IPS-18a (cell line): Measurements from ENCODE around the gene MITD1.
"Not testable (repeated sequence)": the region's sequence is repeated elsewhere in the genome, so short reads cannot be mapped to it uniquely, and the experiment has no call there.

ENCODE experiments used
- H3K27ac ChIP-seq: one replicate; pipeline ENCODE4 v1.5.1; 2013; ENCODE audit warnings: low read length
- H3K27me3 ChIP-seq: one replicate; pipeline ENCODE4 v1.6.1; 2013; ENCODE audit warnings: mild to moderate bottlenecking, low read length; ENCODE audit not compliant: control insufficient read depth, insufficient read depth
- H3K36me3 ChIP-seq: one replicate; pipeline ENCODE4 v1.6.1; 2013; ENCODE audit warnings: low read depth, low read length; ENCODE audit not compliant: control insufficient read depth
- H3K4me1 ChIP-seq: one replicate; pipeline ENCODE4 v1.6.1; 2013; ENCODE audit warnings: low read depth, low read length; ENCODE audit not compliant: control insufficient read depth
- H3K4me3 ChIP-seq: one replicate; pipeline ENCODE4 v1.5.1; 2013; ENCODE audit warnings: low read length
- H3K9ac ChIP-seq: one replicate; pipeline ENCODE4 v1.6.1; 2013; ENCODE audit warnings: mild to moderate bottlenecking, low read length, moderate library complexity
- H3K9me3 ChIP-seq: one replicate; pipeline ENCODE4 v1.6.1; 2013; ENCODE audit warnings: low read depth, low read length; ENCODE audit not compliant: control insufficient read depth

The MITD1 gene

DNA sequence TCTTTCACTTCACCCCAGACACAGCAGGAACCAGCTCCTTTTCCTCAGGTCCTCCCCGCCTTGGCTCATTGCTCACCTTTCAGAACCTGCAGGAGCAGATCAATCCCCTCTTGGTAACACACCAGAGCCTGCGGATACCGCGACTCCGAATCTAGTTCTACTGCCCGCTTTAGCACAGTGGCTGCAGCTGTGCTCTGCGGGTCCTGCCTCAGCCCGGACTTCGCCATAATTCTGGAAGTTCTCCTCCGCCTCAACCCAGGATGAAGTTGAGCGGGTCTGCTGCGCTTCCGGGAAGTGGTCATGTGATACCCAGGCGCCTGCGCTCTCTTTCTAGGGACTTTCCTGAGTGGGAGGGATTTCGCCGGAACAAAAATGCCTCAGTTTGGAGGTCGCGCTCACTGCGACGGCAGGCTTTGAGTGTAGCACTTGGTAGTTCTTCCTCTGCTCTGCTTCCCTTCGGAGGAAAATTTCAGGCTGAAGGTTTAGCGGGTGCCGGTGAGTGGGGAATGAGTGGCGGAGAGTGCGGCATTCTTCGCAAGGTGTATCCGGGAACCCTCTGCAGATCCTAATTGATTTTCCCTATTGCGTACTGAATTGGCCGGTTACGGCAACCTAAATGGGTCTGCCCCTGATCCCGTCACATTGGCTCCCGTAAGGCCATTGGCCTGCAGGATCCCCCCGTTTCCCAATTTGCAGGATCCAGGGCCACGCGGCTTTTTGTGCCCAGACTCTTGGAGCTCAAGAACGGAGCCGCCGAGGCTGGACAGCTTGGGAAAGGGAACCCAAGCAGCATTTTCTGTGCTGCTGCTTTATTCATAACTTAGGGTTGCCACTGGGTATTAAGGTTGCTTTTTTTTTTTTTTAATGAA is at the start of gene MITD1, which contains the start of gene MRPL30:
MITD1 (minus strand) TSS at position 304 of the 869 bp plus-strand sequence; CDS start at position 227, 77 bp downstream.
MRPL30 (plus strand) TSS at position 430 of the 869 bp plus-strand sequence. CDS start 5,020 bp downstream, outside the sequence.
- H3K4me3 ChIP-seq = peak within 1 kb of the TSS; percentile 89
- H3K9ac ChIP-seq = peak within 1 kb of the TSS; percentile 94
- no peaks in the 10 kb centered on the region for H3K36me3 ChIP-seq
- peak within 1 kb of the TSS; percentile 75 for H3K27ac ChIP-seq
- no peaks in the 10 kb centered on the region for H3K27me3 ChIP-seq
- peaks cover 4% of the 10 kb centered on the region for H3K4me1 ChIP-seq
- H3K9me3 ChIP-seq = no peaks in the 10 kb centered on the region

DNA sequence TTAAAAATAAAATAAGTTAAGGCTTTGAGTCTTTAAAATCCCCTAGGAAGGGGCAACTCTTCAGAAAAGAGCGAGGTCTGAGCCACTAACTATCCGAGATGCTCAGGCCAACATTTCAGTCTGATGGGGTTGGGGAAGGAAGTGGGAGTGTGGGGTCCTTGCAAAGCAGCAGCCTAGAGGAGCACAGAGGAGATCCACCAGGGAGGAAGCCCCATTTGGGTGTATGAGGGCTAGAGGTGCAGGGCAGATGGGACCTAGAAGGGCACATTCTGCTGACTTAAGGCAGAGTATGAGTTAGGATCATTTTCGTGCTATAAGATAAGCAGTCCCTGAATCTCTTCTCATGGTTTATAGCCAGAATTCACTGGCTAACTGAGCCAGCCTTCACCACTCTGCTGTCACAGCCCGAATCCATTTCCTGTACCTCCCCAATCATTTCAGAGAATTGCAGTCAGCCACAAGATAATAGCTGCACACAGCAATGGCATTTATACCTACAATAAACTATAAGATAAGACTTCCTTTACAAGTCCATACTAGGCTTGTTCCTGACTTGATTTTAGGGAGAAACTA is 37.2 kb upstream of the MITD1 start:
- no peaks in the 10 kb centered on the region for H3K36me3 ChIP-seq
- no peak overlapping the region for H3K4me3 ChIP-seq
- no peaks in the 10 kb centered on the region for H3K4me1 ChIP-seq
- H3K9ac ChIP-seq = no peak overlapping the region
- no peaks in the 10 kb centered on the region for H3K27me3 ChIP-seq
- no peaks in the 10 kb centered on the region for H3K9me3 ChIP-seq
- H3K27ac ChIP-seq = no peak overlapping the region

DNA sequence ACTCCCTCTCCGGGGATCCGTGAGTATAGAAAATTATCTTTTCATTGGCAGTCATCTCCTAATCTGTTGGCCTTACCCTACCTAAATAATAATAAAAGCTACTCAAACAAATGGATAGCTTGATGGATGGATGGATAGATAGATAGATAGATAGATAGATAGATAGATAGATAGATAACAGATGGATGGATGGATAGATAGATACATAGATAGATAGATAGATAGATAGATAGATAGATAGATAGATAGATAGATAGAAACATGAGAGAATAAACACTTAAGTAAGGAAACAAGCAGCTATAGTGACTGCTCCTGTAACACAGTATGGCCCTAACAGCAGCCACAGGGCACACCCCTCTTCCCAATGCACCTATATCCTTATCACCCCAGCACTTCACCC is 35.2 kb upstream of the MITD1 start:
- Histone ChIP-seq H3K36me3 (no peaks in the 10 kb centered on the region), H3K9ac (no peak overlapping the region), H3K9me3 (no peaks in the 10 kb centered on the region), H3K27ac (no peak overlapping the region), H3K4me1 (no peaks in the 10 kb centered on the region), H3K4me3 (no peak overlapping the region), H3K27me3 (no peaks in the 10 kb centered on the region)

DNA sequence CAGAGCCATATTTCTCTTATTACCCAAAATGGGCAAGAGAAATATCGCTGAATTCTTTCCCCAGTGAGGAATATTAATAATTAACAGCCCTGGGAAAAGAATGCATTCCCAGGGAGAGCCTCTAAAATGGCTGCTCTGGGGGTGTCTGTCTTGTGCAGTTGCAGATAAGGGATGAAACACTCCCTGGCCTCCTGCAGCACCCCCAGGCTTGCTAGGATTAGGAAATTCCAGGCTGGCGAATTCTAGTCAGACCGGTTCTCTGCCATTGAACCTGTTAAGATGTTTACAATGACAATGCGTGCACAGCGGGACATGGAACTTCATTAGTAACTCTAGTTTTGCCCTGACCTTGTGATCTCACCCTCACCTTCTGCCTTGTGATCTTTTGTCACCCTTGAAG is 24.6 kb upstream of the MITD1 start:
- Histone ChIP-seq H3K9ac (no peak overlapping the region), H3K9me3 (peaks cover 18% of the 10 kb centered on the region), H3K4me1 (no peaks in the 10 kb centered on the region), H3K27ac (no peak overlapping the region), H3K4me3 (no peak overlapping the region), H3K27me3 (no peaks in the 10 kb centered on the region), H3K36me3 (no peaks in the 10 kb centered on the region)

DNA sequence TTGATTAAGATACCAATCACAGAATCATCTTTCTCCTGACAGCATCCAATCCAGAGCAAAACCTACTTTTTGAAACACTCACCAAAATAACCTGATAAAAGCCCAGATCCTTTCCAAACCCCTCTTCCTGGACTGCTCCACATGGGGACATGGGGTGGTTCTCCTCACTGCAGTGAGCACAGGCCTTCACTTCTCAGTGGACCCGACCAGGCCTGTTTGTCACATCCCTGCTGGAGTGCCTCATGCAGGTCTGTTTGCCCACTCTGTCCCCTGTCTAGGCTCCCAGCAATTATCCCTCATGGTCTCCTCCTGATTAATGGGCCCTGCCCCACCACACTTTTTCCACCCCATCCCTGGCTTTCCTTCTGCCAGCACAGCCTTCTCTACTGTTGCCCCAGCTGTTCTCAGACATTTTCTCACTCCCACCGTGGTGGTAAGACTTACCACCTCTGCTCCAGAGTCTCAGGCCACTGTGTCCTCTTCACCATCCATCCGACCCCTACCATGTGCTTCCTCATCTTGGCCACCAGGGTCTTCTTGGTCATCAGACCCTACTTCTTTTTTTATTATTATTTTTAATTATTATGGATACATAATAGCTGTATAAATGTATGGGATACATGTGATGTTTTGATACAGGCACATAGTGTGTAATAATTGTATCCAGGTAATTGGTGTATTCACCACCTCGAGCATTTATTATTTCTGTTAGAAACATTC is 21.3 kb upstream of the MITD1 start:
- H3K36me3 ChIP-seq = peaks cover 6% of the 10 kb centered on the region
- no peak overlapping the region for H3K9ac ChIP-seq
- no peak overlapping the region for H3K4me3 ChIP-seq
- no peak overlapping the region for H3K27ac ChIP-seq
- no peaks in the 10 kb centered on the region for H3K4me1 ChIP-seq
- H3K27me3 ChIP-seq = no peaks in the 10 kb centered on the region
- peaks cover 18% of the 10 kb centered on the region for H3K9me3 ChIP-seq

DNA sequence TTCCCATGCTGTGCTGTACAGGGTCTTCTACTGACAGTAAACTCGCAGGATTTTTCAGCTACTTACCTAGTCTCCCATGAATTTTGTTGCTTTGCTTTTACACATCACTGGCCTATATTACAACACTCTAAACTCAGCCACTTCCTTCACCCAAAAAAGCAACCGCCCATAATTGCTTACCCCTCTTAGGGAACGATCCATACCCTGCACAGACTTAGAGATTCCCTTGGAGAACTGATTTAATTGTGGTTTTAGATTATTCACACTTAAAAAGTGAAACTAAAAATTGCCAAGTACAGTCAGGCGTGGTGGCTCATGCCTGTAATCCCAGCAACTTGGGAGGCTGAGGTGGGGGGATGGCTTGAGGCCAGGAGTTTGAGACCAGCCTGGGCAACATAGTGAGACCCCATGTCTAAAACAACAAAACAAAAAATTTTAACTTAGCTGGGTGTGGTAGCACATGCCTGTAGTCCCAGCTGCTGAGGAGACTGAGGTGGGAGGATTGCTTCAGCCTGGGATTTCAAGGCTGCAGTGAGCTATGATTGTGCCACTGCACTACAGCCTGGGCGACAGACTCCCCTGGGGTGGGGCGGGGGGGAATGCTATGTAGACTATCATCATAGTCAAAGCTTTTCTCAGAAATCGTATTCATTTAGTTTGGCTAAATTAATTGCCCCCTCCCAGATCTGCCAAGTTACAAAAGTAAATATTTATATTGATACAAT is 19.4 kb upstream of the MITD1 start:
- Histone ChIP-seq H3K27ac (no peak overlapping the region), H3K36me3 (peaks cover 25% of the 10 kb centered on the region), H3K4me1 (no peaks in the 10 kb centered on the region), H3K27me3 (no peaks in the 10 kb centered on the region), H3K4me3 (no peak overlapping the region), H3K9me3 (peaks cover 13% of the 10 kb centered on the region), H3K9ac (no peak overlapping the region)

DNA sequence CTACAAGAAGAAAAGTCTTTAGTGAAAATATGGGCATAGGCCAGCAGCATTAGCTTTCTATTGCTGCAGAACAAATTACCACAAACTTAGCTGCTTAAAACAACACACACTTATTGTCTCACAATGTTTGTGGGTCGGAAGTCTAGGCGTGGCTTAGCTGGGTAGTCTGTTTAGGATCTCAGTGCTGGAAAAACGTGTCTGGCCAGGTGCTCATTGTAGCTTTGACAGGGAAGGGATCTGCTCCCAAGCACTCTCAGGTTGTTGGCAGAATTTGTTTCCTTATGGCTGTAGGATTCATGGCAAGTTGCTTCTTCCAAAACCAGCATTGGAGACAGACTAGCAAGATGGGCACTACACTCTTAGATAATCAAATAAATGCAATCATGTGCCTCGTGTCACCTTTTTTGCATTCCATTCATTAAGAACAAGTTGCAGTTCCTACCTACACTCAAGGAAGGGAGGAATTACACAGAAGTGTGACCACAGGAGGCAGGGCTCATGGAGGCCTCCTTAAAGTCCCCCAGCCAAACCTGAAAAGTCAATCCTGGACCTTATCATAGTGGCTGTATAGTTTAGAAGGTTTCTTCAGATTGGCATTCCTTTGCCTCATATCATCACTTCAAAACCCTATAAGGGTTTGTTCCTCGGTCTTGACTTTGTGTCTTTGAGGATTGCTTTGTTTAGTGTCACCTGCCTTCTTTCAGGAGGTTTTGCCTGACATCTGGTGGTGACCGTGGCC is 17.4 kb upstream of the MITD1 start:
- H3K9me3 ChIP-seq = no peaks in the 10 kb centered on the region
- no peaks in the 10 kb centered on the region for H3K27me3 ChIP-seq
- no peak overlapping the region for H3K9ac ChIP-seq
- H3K36me3 ChIP-seq = peaks cover 29% of the 10 kb centered on the region
- H3K4me1 ChIP-seq = no peaks in the 10 kb centered on the region
- no peak overlapping the region for H3K4me3 ChIP-seq
- no peak overlapping the region for H3K27ac ChIP-seq

DNA sequence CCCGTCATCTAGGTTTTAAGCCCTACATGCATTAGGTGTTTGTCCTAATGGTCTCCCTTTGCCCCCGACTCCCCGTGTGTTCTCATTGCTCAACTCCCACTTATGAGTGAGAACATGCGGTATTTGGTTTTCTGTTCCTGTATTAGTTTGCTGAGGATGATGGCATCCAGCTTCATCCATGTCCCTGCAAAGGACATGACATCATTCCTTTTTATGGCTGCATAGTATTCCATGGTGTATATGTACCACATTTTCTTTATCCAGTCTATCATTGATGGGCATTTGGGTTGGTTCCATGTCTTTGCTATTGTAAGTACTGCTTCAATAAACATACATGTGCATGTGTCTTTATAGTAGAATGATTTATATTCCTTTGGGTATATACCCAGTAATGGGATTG is 11.5 kb upstream of the MITD1 start:
- H3K4me1 ChIP-seq, H3K9me3 ChIP-seq, H3K4me3 ChIP-seq, H3K27ac ChIP-seq, H3K27me3 ChIP-seq, H3K9ac ChIP-seq: not testable (repeated sequence)
- peaks cover 53% of the 10 kb centered on the region for H3K36me3 ChIP-seq

DNA sequence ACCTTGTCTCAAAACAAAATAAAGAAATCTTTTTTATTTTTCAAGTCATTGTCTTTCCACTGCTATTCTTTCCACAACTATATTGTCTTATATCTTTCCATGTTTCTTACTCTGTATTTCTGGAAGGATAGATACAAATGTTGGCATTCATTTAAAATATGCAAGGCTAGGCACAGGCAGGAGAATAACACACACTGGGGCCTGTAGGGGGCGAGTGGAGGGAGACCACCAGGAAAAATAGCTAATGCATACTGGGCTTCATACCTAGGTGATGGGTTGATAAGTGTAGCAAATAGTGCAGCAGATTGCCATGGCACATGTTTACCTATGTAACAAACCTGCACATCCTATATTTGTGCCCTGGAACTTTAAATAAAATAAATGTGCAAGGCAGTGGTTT is 9.7 kb upstream of the MITD1 start:
- Histone ChIP-seq H3K27me3 (no peaks in the 10 kb centered on the region), H3K9me3 (no peaks in the 10 kb centered on the region), H3K27ac (no peak overlapping the region), H3K36me3 (peaks cover 40% of the 10 kb centered on the region), H3K4me3 (no peak overlapping the region), H3K9ac (no peak overlapping the region), H3K4me1 (no peaks in the 10 kb centered on the region)

DNA sequence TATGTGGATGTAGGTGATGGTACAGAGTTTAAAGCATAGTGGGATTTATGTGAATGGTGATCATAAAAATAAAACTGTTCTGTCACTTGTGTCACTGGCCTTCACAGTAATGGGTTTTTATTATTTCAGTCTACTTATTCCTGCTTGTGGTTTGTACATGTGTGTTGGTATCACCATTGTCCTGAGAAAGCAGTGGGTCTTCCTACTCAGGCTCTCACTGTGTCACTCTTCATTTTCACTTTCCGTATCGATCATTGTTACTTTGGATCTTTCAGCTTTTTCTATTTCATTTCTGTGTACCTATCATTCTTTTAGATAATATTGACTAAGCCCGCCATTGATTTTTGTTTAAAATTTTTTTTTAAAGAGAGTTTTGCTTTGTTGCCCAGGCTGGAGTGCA is 7.5 kb upstream of the MITD1 start:
- Histone ChIP-seq H3K27ac (no peak overlapping the region), H3K9ac (no peak overlapping the region), H3K4me1 (no peaks in the 10 kb centered on the region), H3K36me3 (peaks cover 33% of the 10 kb centered on the region), H3K9me3 (no peaks in the 10 kb centered on the region), H3K4me3 (no peak overlapping the region), H3K27me3 (no peaks in the 10 kb centered on the region)
